ENCODE results near the gene MFAP2.
"Not testable (repeated sequence)": the region's sequence is repeated elsewhere in the genome, so short reads cannot be mapped to it uniquely, and the experiment has no call there.

Gene MFAP2

DNA sequence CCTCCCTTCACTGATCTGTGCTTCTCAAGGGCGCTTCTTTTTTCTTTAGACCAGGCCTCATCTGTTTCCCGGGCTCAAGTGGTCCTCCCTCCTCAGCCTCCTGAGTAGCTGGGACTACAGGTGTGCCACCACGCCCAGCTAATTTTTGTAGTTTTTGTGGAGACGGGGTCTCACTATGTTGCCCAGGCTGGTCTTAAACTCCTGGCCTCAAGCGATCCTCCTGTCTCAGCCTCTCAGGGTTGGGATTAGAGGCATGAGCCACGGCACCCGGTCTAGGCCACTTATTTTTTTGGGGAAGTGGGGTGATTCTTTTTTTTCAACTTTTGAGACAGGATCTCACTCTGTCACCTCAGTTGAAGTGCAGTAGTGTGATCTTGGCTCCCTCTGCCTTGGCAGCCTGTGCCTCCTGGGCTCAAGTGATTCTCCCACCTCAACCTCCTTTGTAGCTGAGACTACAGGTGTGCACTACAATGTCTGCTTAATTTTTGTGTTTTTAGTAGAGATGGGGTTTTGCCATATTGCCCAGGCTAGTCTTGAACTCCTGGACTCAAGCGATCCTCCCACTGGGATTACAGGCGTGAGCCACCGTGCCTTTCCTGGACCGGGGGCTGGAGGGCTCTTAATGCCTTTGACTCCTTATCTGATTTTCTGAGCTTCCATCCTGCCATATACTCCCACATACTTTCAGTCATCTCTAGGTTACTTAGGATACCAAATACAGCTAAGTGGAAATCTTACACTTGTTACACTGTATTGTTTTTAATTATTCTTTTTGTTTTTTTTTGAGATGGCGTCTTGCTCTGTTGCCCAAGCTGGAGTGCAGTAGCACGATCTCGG lies 18.9 kb downstream of the MFAP2 start:
- no peak for DNase-seq (ENCODE audit: low read depth in 2 of 2)

- peak; percentile 39 to 62 for DNase-seq (ENCODE audit: low read depth in 2 of 2)
These were observed 19.7 kb downstream of the MFAP2 start for GRCh38 chr1:16960560-16961296.

DNA sequence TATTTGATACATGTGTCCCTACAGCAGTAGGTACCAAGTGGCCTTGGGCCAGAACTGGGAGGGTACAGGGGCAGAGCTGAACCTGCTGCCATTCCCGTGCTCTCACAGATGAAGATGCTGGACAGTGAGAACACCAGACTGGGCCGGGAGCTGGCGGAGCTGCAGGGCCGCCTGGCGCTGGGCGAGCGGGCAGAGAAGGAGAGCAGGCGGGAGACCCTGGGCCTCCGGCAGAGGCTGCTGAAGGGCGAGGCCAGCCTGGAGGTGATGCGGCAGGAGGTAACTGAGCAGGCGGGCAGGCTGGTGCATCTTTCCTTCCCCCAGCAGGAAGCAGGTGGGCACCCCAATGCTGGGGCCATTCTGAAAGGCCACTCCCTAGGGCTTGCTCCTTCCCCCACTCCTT lies 21.9 kb downstream of the MFAP2 start:
- no peak for DNase-seq (ENCODE audit: low read depth in 2 of 2)

DNA sequence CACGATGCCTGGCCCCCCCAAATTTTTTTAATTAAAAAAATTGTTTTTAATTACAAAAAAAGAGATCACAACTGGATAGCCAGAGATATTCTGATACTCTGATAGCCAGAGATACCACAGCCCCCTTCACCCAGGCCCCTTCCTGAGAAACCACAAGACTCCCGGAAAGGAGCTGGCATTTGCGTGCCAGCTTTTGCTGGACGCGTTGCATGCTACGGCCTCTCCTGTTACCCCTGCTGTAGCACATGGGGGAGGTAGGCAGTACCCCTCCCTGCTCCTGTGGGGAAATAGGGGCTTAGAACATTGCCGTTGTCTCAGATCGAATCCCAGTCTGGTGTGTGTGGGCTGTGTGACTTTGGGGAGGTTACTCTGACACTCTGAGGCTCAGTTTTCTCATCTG lies 22.7 kb downstream of the MFAP2 start:
- no peak for DNase-seq (ENCODE audit: low read depth in 2 of 2)

- DNase-seq (ENCODE audit: low read depth in 2 of 2): no peak
These were observed 23.6 kb downstream of the MFAP2 start for GRCh38 chr1:16956775-16957174.

- no peak for DNase-seq (ENCODE audit: low read depth in 2 of 2)
These were observed 25.2 kb downstream of the MFAP2 start for GRCh38 chr1:16955186-16955585.

- no peak for DNase-seq (ENCODE audit: low read depth in 2 of 2)
These were observed 25.8 kb downstream of the MFAP2 start for GRCh38 chr1:16954579-16954978.

- not testable (repeated sequence) for DNase-seq (ENCODE audit: low read depth in 2 of 2)
These were observed 28.0 kb downstream of the MFAP2 start for GRCh38 chr1:16952376-16952775.

GRCh38 chr1:16949026-16949425 lies 31.4 kb downstream of the MFAP2 start:
- DNase-seq (ENCODE audit: low read depth in 2 of 2): not testable (repeated sequence)

GRCh38 chr1:16948282-16948891 lies 32.0 kb downstream of the MFAP2 start:
- DNase-seq (ENCODE audit: low read depth in 2 of 2): not testable (repeated sequence)

DNA sequence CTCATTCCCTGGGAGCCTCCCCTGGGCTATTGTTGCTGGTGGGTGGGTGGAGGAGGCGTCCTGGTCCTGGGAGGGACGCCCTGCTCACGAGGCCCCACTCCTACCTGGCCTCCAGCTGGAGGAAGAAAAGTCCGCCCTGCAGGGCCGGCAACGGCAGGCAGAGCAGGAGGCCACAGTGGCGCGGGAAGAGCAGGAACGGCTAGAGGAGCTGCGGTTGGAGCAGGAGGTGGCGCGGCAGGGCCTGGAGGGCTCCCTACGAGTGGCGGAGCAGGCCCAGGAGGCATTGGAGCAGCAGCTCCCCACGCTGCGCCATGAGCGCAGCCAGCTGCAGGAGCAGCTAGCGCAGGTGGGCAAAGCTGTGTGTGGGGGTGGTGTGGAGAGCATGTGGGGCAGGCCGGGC lies 33.8 kb downstream of the MFAP2 start:
- DNase-seq (ENCODE audit: low read depth in 2 of 2): no peak

DNA sequence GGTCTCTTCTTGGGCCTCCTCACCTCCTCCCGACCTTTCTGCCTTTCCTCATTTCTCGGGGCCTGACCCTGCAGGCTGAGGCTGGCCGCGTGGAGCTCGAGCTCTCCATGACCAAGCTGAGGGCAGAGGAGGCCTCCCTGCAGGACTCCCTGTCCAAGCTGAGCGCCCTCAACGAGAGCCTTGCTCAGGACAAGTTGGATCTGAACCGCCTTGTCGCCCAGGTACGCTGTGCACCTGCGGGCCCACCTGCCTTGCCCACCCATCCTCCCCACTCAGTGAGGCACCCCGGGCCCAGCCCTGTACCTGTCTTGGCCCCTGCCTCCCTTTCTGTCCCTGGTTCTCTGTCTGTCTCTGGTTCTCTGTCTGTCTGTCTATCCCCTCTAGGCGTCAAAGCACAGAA lies 34.2 kb downstream of the MFAP2 start:
- not testable (repeated sequence) for DNase-seq (ENCODE audit: low read depth in 2 of 2)

DNA sequence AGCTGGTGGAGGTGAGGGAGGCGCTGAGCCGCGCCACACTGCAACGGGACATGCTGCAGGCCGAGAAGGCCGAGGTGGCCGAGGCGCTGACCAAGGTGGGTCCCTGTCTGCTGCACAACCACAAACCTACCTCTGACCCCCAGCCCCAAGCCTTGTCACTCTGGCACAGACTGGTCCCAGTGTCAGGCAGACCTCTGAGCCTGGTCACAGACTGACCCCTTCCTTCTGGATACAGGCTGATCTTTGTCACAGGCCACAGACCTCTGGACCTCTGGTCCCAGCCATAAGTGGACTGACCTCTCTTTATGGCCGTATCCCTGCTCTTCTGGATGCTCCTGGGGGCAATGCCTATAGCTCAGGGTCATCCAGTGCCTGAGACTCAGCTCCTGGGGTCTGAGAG lies 34.9 kb downstream of the MFAP2 start:
- not testable (repeated sequence) for DNase-seq (ENCODE audit: low read depth in 2 of 2)

DNA sequence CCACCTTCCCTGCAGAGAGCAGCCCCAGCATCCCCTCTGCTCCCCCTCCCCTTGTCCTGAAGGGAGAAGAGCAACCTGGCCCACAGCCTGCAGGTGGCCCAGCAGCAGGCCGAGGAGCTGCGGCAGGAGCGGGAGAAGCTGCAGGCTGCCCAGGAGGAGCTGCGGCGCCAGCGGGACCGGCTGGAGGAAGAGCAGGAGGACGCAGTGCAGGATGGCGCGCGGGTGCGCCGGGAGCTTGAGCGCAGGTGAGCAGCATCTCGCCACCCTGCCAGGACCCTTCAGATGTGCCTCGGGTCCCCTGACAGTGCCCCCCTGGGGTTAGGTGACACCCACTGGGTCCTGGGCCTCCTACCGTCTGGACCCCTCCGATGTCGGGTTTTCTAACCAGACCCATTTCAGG lies 36.4 kb downstream of the MFAP2 start:
- no peak for DNase-seq (ENCODE audit: low read depth in 2 of 2)

DNA sequence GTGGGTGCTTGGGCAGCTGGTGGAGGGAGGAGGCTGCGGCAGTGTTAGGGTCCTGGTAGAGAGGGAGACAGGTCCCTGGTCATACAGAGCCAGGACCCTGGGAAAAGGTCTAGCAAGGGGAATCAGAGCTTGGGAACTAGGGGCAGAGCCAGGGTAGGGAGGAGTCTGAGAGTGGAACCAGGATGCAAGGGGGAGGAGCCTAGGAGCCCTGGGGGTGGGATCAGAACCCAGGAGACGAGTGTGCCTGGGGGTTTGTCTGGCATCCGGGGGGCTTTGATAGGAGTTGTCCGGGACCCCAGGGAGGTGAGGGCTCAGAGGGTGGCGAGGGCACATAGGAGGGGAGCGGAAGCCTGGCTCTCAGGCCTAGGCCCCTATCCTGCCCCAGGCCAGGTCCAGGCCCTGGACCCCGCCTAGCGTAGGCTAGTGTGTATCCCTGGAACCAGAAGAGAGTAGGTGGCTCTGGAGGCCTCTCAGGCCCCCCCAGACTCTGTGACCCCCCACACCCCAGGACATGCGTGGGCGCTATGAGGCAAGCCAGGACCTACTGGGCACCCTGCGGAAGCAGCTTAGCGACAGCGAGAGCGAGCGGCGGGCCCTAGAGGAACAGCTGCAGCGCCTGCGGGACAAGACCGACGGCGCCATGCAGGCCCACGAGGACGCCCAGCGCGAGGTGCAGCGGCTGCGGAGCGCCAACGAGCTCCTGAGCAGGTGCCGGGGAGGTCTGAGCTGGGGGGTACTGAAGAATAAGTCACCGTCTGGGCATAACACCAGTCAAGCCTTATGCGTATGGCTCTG lies 40.8 kb downstream of the MFAP2 start:
- DNase-seq (ENCODE audit: low read depth in 2 of 2): not testable (repeated sequence)

GRCh38 chr1:16938351-16939321 lies 41.8 kb downstream of the MFAP2 start:
- DNase-seq (ENCODE audit: low read depth in 2 of 2): no peak

DNA sequence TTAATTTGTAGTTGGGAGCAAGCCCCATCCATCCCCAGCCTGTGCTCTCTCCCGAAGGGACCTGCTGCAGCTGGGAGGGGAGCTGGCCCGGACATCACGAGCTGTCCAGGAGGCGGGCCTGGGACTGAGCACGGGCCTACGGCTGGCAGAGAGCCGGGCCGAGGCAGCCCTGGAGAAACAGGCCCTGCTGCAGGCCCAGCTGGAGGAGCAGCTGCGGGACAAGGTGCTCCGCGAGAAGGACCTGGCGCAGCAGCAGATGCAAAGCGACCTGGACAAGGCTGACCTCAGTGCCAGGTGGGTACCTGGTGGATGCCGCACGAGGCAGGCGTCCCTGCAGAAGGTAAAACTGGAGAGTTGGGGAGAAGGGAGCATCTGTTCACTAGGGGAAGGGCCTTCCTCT lies 43.8 kb downstream of the MFAP2 start:
- not testable (repeated sequence) for DNase-seq (ENCODE audit: low read depth in 2 of 2)

- DNase-seq (ENCODE audit: low read depth in 2 of 2): not testable (repeated sequence)
These were observed 46.5 kb downstream of the MFAP2 start for GRCh38 chr1:16933945-16934344.

GRCh38 chr1:16931206-16931934 lies 49.0 kb downstream of the MFAP2 start:
- DNase-seq (ENCODE audit: low read depth in 2 of 2): not testable (repeated sequence)
